ENCODE results near the gene RABGGTB.

DNA sequence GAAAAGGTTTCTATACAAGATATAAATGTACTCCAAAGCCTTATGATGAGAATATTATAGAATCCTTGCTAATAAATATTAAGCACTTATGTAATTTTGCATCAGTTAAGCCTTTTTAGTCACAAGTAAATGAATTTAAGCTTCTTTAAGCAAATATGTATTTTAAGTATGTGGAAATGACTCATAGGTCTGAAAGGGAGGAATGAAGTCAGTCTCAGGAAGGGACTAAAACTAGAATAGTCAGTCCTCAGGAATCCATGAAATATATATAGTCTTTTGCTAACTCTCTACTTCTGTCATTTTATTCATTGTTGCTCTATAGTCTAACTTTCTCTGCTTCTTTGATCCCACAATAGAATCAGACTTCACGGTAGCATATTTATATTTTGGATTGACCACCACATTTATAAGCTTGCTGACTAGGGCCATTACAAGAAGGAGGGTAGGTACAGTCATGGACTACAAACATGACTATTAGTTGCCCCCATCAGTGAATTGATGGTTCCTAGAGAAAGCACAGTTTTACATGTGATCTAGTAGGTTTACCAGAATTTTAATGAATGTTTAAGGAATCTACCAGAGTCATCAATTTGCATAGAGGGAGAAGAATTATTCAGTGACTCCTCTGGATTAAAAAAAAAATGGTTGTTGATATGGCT lies 20.2 kb upstream of the RABGGTB start:
- TF ChIP-seq POLR2A (IDR thresholded peaks at IDR 0.05): no peak
- TF ChIP-seq, protein P1, sequence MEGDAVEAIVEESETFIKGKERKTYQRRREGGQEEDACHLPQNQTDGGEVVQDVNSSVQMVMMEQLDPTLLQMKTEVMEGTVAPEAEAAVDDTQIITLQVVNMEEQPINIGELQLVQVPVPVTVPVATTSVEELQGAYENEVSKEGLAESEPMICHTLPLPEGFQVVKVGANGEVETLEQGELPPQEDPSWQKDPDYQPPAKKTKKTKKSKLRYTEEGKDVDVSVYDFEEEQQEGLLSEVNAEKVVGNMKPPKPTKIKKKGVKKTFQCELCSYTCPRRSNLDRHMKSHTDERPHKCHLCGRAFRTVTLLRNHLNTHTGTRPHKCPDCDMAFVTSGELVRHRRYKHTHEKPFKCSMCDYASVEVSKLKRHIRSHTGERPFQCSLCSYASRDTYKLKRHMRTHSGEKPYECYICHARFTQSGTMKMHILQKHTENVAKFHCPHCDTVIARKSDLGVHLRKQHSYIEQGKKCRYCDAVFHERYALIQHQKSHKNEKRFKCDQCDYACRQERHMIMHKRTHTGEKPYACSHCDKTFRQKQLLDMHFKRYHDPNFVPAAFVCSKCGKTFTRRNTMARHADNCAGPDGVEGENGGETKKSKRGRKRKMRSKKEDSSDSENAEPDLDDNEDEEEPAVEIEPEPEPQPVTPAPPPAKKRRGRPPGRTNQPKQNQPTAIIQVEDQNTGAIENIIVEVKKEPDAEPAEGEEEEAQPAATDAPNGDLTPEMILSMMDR (IDR thresholded peaks at IDR 0.05): no peak

Measured in uterus (tissue), 2 donors.